K562 (cell line): Measurements from ENCODE around the gene CST6. TPM values are rescaled to one million over a fixed set of nuclear protein-coding genes. Genes with fewer than 3 reads are reported as not detected.

Source experiments
- CBFA2T2 ChIP-seq: fragments of 450-650 bp; conservative IDR thresholded peaks from 2 replicates; pipeline ENCODE4 v1.6.1; 2017; ENCODE audit warnings: mild to moderate bottlenecking
- CBFA2T3 ChIP-seq: fragments of 450-650 bp; IDR thresholded peaks from 2 replicates; pipeline ENCODE4 v1.6.1; 2017
- CEBPG ChIP-seq, 3 experiments: fragments of 200-800 bp in 1 of 3; sonication (Bioruptor generic) in 1 of 3; sonication (generic) in 1 of 3; formaldehyde crosslinking in 1 of 3; IDR thresholded peaks in 2 of 3; conservative IDR thresholded peaks in 1 of 3; 2 replicates each; pipeline versions ENCODE4 v1.6.1 to v1.8.0; 2016 to 2022; ENCODE audit warnings: missing compliant biosample characterization in 2 of 3, missing genetic modification characterization in 2 of 3, mild to moderate bottlenecking in 1 of 3, missing genetic modification reagents in 1 of 3
- CSDE1 ChIP-seq, 2 experiments: fragments of 450-650 bp; IDR thresholded peaks; 2 replicates each; pipeline ENCODE4 v1.6.1; 2016; ENCODE audit warnings: mild to moderate bottlenecking in 1 of 2
- CTBP1 ChIP-seq: fragments of 450-650 bp; IDR thresholded peaks from 2 replicates; pipeline ENCODE4 v1.6.1; 2016; ENCODE audit warnings: borderline replicate concordance
- EGR1 ChIP-seq: fragments of 450-650 bp; conservative IDR thresholded peaks from 2 replicates; pipeline ENCODE4 v1.6.1; 2017; ENCODE audit warnings: mild to moderate bottlenecking
- GABPB1 ChIP-seq: sonication (generic); formaldehyde crosslinking; IDR thresholded peaks from 2 replicates; pipeline ENCODE4 v1.8.0; 2022; ENCODE audit warnings: mild to moderate bottlenecking, missing genetic modification reagents
- MIER1 ChIP-seq: fragments of 450-650 bp; IDR thresholded peaks from 2 replicates; pipeline ENCODE4 v1.6.1; 2016; ENCODE audit warnings: antibody characterized with exemption, mild to moderate bottlenecking, low read depth
- NR2C2 ChIP-seq, 2 experiments: fragments of 200-800 bp in 1 of 2; sonication (Bioruptor generic) in 1 of 2; sonication (generic) in 1 of 2; formaldehyde crosslinking in 1 of 2; IDR thresholded peaks; 2 replicates each; pipeline versions ENCODE4 v1.6.1 to v1.8.0; 2016 to 2022; ENCODE audit warnings: mild to moderate bottlenecking in 1 of 2, missing compliant biosample characterization in 1 of 2, missing genetic modification characterization in 1 of 2, missing genetic modification reagents in 1 of 2
- SETDB1 ChIP-seq: IDR thresholded peaks from one replicate; pipeline ENCODE4 v1.6.1; 2012; ENCODE audit warnings: low read length, control low read depth, inconsistent platforms
- TCF3 ChIP-seq: sonication (generic); formaldehyde crosslinking; IDR thresholded peaks from 2 replicates; pipeline ENCODE4 v1.4.0; 2020; ENCODE audit warnings: mild to moderate bottlenecking, missing genetic modification reagents
- TRIM28 ChIP-seq: fragments of 450-650 bp; IDR thresholded peaks from 2 replicates; pipeline ENCODE4 v1.6.1; 2017
- ZNF3 ChIP-seq: fragments of 250-450 bp; sonication (Bioruptor Pico); IDR thresholded peaks from 2 replicates; pipeline ENCODE4 v1.5.0; 2021; ENCODE audit warnings: mild to moderate bottlenecking, moderate library complexity
- ZNF668 ChIP-seq: fragments of 250-450 bp; sonication (Bioruptor Pico); IDR thresholded peaks from 2 replicates; pipeline ENCODE4 v1.8.0; 2022; ENCODE audit warnings: mild to moderate bottlenecking, inconsistent platforms
- polyA plus RNA-seq, 8 experiments: library from polyadenylated mRNA; depleted of rRNA in 4 of 8; stranded (reverse) in 5 of 8; unstranded in 3 of 8; fragments of >200 nt; fragmentation: Nextera tagmentation in 2 of 8; fragmentation: Illumina TruSeq in 1 of 8; extraction: Ambion mirVana in 2 of 8; extraction: Trizol in 1 of 8; gene quantifications; 2 replicates each; pipeline versions ENCODE4 v1.2.1 to v1.2.3, GENCODE V29; 2011 to 2014; ENCODE audit warnings: inconsistent platforms in 1 of 8, missing spikeins in 1 of 8
- total RNA-seq, 7 experiments: library from RNA; depleted of rRNA in 6 of 7; stranded (reverse); fragments of >200 nt in 6 of 7; fragmentation: Illumina TruSeq in 2 of 7; extraction: Trizol in 2 of 7; gene quantifications; 2 replicates each; pipeline versions ENCODE4 v1.2.1 to v1.2.3, GENCODE V29; 2011 to 2021; ENCODE audit warnings: low replicate concordance in 1 of 7
- TF ChIP-seq, protein P1 (sequence below): fragments of 450-650 bp; IDR thresholded peaks from 2 replicates; pipeline ENCODE4 v1.6.1; 2018; ENCODE audit not compliant: partially characterized antibody

Gene CST6
- total and polyA plus RNA-seq, 9 of the 15 experiments (the other 6 are each of a cell fraction or from before 2014, with no cell fraction given) = not detected

DNA sequence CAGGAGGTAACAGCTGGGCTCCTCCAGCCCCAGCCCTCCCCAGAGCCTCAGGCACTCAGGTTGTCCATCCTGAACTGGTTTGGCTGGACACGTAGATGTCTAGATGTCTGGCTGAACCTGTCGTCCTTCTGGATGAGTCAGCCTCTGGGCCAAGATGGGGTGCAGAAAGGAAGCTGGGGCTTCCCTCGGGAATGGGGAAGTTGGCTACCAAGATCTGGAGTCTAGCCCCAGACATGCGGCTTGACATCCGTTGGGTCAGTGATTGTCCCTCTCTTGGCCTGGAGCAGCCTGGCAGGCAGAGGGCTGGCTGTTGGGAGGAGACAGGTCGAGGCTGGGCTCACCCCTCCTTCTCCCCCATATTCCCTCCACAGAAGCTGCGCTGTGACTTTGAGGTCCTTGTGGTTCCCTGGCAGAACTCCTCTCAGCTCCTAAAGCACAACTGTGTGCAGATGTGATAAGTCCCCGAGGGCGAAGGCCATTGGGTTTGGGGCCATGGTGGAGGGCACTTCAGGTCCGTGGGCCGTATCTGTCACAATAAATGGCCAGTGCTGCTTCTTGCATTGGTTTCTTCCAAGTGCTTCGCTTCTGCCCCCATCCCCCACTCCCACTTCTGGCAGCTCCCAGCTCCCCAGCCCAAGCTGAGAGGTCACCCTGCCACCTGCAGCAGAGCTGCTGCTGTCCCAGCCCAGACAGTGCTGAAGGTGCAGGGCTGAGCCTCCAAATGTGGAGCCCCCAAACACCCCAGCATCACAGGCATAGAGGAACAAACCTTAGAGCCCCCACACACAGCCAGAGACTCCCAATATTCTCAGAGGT is 1.3 kb downstream of the CST6 start (continued):
- no peak for TF ChIP-seq ZNF668
- peak; percentile 58; the same call in 1 of the 2 replicates for TF ChIP-seq GABPB1 (CRISPR knock-in tag)
- TF ChIP-seq MIER1 = peak; percentile 81; the same call in 1 of the 2 replicates
- TF ChIP-seq CSDE1 (IDR thresholded peaks at IDR 0.05) = no peak
- TF ChIP-seq CTBP1 = peak; percentile 65
- TF ChIP-seq TRIM28 = no peak
- 0 out of 2 replicates have a peak, but pooled peaks have one; percentile 15 for TF ChIP-seq EGR1
- no peak for TF ChIP-seq ZNF3 (CRISPR knock-in tag)
- no peak for TF ChIP-seq NR2C2 (CRISPR knock-in tag; IDR thresholded peaks at IDR 0.05)
- TF ChIP-seq NR2C2 (tag; IDR thresholded peaks at IDR 0.05) = peak; percentile 77
- TF ChIP-seq, protein P1, sequence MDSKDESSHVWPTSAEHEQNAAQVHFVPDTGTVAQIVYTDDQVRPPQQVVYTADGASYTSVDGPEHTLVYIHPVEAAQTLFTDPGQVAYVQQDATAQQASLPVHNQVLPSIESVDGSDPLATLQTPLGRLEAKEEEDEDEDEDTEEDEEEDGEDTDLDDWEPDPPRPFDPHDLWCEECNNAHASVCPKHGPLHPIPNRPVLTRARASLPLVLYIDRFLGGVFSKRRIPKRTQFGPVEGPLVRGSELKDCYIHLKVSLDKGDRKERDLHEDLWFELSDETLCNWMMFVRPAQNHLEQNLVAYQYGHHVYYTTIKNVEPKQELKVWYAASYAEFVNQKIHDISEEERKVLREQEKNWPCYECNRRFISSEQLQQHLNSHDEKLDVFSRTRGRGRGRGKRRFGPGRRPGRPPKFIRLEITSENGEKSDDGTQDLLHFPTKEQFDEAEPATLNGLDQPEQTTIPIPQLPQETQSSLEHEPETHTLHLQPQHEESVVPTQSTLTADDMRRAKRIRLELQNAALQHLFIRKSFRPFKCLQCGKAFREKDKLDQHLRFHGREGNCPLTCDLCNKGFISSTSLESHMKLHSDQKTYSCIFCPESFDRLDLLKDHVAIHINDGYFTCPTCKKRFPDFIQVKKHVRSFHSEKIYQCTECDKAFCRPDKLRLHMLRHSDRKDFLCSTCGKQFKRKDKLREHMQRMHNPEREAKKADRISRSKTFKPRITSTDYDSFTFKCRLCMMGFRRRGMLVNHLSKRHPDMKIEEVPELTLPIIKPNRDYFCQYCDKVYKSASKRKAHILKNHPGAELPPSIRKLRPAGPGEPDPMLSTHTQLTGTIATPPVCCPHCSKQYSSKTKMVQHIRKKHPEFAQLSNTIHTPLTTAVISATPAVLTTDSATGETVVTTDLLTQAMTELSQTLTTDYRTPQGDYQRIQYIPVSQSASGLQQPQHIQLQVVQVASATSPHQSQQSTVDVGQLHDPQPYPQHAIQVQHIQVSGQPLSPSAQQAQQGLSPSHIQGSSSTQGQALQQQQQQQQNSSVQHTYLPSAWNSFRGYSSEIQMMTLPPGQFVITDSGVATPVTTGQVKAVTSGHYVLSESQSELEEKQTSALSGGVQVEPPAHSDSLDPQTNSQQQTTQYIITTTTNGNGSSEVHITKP = peak; percentile 88
- TF ChIP-seq CBFA2T3 = peak; percentile 66
- TF ChIP-seq SETDB1 = no peak
- TF ChIP-seq TCF3 (CRISPR knock-in tag) = peak; percentile 26; the same call in 1 of the 2 replicates
- peak; percentile 41; the same call in 1 of the 2 replicates for TF ChIP-seq CBFA2T2
- peak; percentile 44; the same call in 1 of the 2 replicates for TF ChIP-seq CEBPG (CRISPR knock-in tag; IDR thresholded peaks at IDR 0.05)
- TF ChIP-seq CEBPG (tag; conservative IDR thresholded peaks at IDR 0.05 in 1 of 2, IDR thresholded peaks at IDR 0.05 in 1 of 2) = no peak
